Renal pelvis (tissue), 4 donors: ENCODE results near the gene GALNT2. TPM values are rescaled to one million over a fixed set of nuclear protein-coding genes. Genes with fewer than 3 reads are reported as not detected.

Experiments used
- DNase-seq: peaks from one replicate; pipeline ENCODE4 v3.0.0-alpha.2; 2013
- polyA plus RNA-seq, 3 donors: library from polyadenylated mRNA; unstranded; fragments of 120-200 nt; gene quantifications; one replicate each; pipeline ENCODE4 v1.2.1, GENCODE V29; 2013; ENCODE audit not compliant: insufficient read length in 3 of 3

GALNT2 gene
- polyA plus RNA-seq, 3 donors = 59.2 to 72.9 (median 65.4) TPM

- DNase-seq = no peak
These were observed 186.1 kb downstream of the GALNT2 start for GRCh38 chr1:230253150-230253549.

DNA sequence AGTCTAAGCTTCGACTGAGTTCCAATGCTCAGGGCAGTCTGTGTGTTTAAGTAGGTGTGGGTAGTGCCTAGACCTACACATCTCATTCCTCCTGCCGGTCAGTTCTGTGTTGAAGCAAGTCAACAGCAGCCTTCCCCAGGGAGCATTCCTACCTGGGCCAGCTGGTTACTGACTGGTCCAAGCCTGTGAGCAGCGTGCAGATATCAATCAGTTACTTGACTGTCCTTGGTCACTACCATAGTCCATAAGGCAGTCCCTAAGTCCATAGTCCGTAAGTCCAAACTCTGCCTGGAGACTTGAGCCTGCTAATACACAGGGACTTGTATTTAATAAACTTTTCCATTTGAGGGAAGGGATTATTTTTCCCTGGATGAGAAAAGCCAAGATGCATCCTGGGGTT lies 187.2 kb downstream of the GALNT2 start:
- no peak for DNase-seq

- no peak for DNase-seq
These were observed 188.1 kb downstream of the GALNT2 start for GRCh38 chr1:230255116-230255515.

DNA sequence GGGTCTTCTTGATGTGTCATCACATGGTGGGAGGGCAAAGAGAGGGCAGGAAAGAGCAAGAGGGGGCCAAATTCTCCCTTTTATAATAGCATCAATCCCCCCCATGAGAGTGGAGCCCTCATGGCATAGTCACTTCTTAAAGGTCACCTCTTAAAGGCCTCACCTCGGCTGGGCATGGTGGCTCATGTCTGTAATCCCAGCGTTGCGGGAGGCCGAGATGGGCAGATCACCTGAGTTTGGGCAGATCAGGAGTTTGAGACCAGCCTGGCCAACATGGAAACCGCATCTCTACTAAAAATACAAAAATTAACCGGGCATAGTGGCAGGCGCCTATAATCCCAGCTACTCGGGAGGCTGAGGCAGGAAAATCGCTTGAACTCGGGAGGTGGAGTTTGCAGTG lies 189.0 kb downstream of the GALNT2 start:
- DNase-seq = no peak

DNA sequence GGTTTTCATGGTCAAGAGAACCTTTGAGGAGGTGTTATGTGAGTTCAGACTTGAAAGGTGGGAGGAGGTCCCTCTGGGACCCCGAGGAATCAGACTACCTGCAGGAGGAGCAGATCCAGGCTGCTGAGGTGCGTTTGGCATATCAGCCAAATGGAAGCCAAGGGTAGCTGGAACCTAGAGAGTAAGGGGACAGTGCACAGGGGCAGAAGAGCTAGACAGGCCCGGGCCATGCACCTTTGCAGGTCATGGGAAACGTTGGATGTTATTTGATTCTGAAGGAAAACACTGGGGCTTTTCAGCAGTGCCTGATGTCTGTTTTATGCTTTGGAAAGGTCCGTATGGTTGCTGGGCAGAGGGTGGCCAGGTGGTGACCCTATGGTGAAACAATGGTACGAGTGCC lies 189.9 kb downstream of the GALNT2 start:
- no peak for DNase-seq

GRCh38 chr1:230259621-230260020 lies 192.6 kb downstream of the GALNT2 start:
- DNase-seq = no peak

DNA sequence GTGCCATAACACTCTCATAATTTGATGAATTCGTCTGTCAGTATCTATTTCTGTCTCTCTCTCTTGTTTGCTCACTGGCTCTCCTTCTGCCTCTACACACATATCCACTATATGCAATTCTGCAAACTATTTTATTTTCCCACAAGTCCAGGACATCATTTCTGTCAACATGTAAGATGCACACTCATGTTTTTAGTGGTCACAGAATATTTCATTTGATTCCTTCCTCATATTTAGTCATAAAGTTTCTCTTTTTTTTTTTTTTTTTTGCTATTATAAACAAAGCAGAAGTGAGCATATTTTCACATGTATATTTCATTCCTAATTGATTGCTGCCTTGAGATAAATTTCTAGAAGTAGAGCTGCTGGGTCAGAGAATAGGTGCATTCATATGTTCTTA lies 193.8 kb downstream of the GALNT2 start:
- DNase-seq = no peak

DNA sequence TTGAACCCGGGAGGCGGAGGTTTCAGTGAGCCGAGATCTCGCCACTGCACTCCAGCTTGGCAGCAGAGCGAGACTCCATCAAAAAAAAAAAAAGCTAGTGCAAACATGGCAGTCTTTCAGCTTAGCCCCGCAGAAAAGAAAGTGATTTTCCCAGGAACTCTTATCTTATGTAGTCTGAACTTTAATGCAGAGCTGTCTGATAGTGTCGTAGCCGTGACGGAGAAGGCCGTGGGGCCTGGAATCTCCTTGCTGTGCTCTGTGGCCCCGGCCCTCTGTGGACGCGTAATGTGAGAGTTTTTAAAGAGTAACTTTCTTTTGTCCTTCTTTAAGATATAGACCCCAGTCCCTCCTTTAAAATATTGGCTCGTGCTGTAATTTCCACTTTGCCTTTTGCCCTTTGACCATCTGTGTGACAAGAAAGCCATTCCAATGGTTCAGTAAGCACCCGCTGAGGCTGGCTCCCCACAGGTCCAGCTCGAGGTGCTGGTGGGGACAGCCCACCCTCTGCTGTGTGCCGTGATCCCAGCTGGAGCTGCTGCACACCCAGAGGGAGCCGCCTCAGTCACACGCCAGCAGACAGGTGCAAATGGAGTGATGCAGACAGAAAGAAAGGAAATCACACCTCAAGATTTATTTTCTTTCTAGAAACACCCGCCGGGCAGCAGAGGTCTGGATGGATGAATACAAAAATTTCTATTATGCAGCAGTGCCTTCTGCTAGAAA lies 195.1 kb downstream of the GALNT2 start:
- DNase-seq = no peak

DNA sequence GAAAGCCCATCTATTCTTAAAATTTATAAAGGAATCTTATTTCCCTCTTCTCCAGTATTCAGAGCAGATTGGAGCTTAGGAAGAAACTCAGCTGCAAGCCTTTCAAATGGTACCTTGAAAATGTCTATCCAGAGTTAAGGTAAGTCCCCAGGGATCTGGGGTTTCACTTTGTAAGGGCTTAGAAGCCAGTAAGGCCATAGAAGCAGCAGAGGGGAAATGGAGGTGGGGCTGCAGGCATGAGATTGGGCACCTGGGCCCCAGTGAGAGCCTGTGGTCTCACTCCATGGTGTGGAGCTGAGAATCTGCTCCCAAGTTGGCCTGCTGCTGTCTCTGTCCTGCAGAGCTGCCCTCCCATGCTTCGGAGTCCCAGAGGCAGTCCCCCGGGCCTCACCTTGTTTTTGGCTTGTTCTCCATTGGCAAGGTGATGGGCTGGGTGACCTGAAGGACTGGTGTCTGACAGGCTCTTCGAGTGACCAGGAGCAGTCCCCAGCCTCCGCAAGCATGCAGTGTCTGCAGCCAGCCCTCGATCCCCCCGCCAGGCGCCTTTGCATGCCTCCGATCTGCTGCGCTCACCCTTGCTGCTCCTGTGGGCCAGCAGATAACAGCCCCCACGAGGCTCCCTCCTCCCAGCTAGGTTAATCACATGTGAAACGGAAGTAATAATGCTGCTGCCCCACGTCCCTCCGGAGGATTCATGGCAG lies 196.0 kb downstream of the GALNT2 start:
- DNase-seq = no peak

- no peak for DNase-seq
These were observed 196.6 kb downstream of the GALNT2 start for GRCh38 chr1:230263568-230264195.

GRCh38 chr1:230264342-230264741 lies 197.3 kb downstream of the GALNT2 start:
- no peak for DNase-seq

DNA sequence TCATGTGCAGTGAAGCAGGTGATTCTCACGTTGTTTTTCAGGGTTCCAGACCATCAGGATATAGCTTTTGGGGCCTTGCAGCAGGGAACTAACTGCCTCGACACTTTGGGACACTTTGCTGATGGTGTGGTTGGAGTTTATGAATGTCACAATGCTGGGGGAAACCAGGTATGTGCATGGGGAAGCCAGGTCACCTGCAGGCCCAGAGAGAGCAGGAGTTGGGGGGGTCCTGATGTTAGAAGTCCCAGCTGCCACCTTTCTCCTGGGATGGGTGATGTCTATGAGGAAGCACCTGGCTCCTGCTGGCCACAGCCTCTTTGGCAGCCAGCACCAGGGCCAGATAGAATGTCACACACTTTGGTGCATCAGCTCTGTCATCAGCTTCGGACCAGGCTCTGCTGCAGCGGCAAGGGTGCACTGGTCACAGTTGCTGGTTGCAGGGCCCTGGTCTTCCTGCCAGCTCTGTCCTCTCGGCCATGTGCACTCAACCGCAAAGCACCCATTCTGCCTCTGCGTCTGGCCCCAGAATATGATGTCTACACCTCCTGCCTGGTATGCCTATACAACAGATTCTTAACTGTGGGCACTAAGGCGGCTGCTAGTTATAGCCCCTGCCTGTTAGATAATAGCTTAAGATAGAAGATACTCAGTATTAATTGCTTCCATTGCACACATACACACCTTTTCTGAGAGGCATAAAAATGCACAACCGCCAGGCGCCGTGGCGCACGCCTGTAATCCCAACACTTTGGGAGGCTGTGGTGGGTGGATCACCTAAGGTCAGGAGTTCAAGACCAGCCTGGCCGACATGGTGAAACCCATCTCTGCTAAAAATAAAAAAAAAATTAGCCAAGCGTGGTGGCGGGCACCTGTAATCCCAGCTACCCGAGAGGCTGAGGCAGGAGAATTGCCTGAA lies 198.4 kb downstream of the GALNT2 start:
- no peak for DNase-seq

DNA sequence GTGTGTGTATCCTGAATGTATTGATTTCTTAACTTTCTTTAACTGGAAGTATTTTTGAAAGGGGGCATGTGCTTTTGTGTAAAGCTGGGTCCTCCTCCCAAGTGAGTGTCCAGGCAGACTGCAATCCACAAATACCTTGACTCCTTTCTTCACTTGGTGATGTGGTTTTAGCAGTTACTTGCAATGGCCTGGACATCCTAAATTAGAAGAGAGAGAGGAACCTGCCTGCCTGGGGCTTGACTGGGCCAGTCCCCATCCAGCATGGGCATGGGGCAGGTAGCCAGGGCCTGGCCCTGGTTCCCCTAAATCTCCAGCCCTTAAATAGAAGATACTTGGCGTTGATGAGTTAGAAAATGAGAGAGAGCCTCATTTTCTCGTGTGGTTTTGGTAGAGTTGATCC lies 199.4 kb downstream of the GALNT2 start:
- no peak for DNase-seq

GRCh38 chr1:230267338-230268065 lies 200.5 kb downstream of the GALNT2 start:
- no peak for DNase-seq

GRCh38 chr1:230268371-230269170 lies 201.5 kb downstream of the GALNT2 start:
- DNase-seq = peak; percentile 70

- DNase-seq = no peak
These were observed 203.1 kb downstream of the GALNT2 start for GRCh38 chr1:230270185-230270558.

GRCh38 chr1:230270559-230271281 lies 203.7 kb downstream of the GALNT2 start:
- DNase-seq = no peak

- no peak for DNase-seq
These were observed 204.4 kb downstream of the GALNT2 start for GRCh38 chr1:230271300-230272035.

GRCh38 chr1:230272557-230272956 lies 205.5 kb downstream of the GALNT2 start:
- DNase-seq = no peak
